ENCODE data around the gene CUL5.

Gene CUL5

DNA sequence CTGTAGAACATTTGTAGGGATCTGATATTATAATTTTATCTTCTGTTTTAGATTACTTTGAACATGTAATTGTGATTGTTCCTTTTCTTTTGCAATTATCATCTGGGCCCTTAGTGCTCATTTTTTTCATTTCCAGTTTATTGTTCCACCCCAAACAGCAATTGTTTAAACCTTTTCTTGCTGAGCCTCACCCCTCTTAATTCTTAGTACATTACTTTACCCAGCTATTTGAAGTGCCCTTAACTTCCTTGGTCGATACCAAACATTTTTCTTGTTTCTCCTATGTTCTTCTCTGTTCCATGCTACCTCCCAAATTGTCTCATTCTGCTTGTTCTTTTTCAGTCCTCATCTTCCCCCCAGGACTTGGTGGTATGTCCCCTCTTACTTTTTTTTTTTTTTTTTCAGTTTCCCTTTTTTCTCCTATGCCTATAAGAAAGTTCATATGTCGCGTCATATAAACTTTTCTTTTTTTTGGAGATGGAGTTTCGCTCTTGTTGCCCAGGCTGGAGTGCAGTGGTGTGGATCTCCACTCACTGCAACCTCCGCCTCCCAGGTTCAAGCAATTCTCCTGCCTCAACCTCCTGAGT lies 3.5 kb downstream of the CUL5 start:
- no peaks in the 10 kb centered on the region for H3K36me3 ChIP-seq (ENCODE audit: insufficient read depth)
- no peak overlapping the region for H2AFZ ChIP-seq (ENCODE audit: low read depth)
- H3K9ac ChIP-seq, result no peak overlapping the region
- no peak for TF ChIP-seq CTCF (conservative IDR thresholded peaks at IDR 0.05; ENCODE audit: low read depth, low read length)
- peaks cover 74% of the 10 kb centered on the region; the same call in 1 of the 2 replicates for H3K79me2 ChIP-seq (ENCODE audit: insufficient read depth, low read depth)
- no peaks in the 10 kb centered on the region for H3K27me3 ChIP-seq (ENCODE audit: insufficient read depth, low read depth)
- H3K27ac ChIP-seq, result no peak overlapping the region
- H3K4me1 ChIP-seq (ENCODE audit: low read depth, poor library complexity, severe bottlenecking), result peaks cover 14% of the 10 kb centered on the region
- H3K4me3 ChIP-seq (IDR thresholded peaks at IDR 0.05; ENCODE audit: insufficient read depth, low read depth, low read length), result no peak overlapping the region
- H3K4me2 ChIP-seq, result no peak overlapping the region
- H4K20me1 ChIP-seq (ENCODE audit: insufficient read depth), result no peaks in the 10 kb centered on the region

- H3K27me3 ChIP-seq (ENCODE audit: insufficient read depth, low read depth), result no peaks in the 10 kb centered on the region
- peaks cover under 1% of the 10 kb centered on the region for H3K4me1 ChIP-seq (ENCODE audit: low read depth, poor library complexity, severe bottlenecking)
- no peak overlapping the region for H3K9ac ChIP-seq
- no peak overlapping the region for H3K4me3 ChIP-seq (IDR thresholded peaks at IDR 0.05; ENCODE audit: insufficient read depth, low read depth, low read length)
- H3K4me2 ChIP-seq, result no peak overlapping the region
- no peak overlapping the region for H2AFZ ChIP-seq (ENCODE audit: low read depth)
- no peaks in the 10 kb centered on the region for H4K20me1 ChIP-seq (ENCODE audit: insufficient read depth)
- no peak for TF ChIP-seq CTCF (conservative IDR thresholded peaks at IDR 0.05; ENCODE audit: low read depth, low read length)
- H3K79me2 ChIP-seq (ENCODE audit: insufficient read depth, low read depth), result peaks cover 62% of the 10 kb centered on the region
- H3K27ac ChIP-seq, result no peak overlapping the region
- no peaks in the 10 kb centered on the region for H3K36me3 ChIP-seq (ENCODE audit: insufficient read depth)
Measured at GRCh38 chr11:108016647-108017046, 7.9 kb downstream of the CUL5 start.

DNA sequence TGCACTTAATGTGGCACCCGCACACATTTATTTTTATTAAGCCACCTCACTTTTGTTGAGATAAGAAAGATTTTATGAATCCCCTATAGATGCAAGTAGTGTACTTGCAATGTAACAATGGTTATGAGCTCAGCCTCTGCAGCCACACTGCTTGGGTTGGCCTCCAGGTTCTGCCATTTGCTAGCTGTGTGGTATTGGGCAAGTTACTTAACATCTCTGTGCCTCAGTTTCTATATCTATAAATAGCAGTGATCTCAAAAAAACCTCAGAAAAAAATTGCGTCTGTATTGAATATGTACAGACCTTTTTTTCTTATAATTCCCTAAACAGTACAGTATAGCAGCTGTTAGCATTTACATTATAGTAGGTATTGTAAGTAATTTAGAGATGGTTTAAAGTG lies 10.0 kb downstream of the CUL5 start:
- Histone ChIP-seq H4K20me1 (ENCODE audit: insufficient read depth) (no peaks in the 10 kb centered on the region), H2AFZ (ENCODE audit: low read depth) (no peak overlapping the region), H3K4me2 (no peak overlapping the region), H3K4me1 (ENCODE audit: low read depth, poor library complexity, severe bottlenecking) (no peaks in the 10 kb centered on the region), H3K27ac (no peak overlapping the region), H3K27me3 (ENCODE audit: insufficient read depth, low read depth) (no peaks in the 10 kb centered on the region), H3K9ac (no peak overlapping the region), H3K36me3 (ENCODE audit: insufficient read depth) (no peaks in the 10 kb centered on the region), H3K4me3 (IDR thresholded peaks at IDR 0.05; ENCODE audit: insufficient read depth, low read depth, low read length) (no peak overlapping the region), H3K79me2 (ENCODE audit: insufficient read depth, low read depth) (peaks cover 62% of the 10 kb centered on the region)
- TF ChIP-seq CTCF (conservative IDR thresholded peaks at IDR 0.05; ENCODE audit: low read depth, low read length), result no peak

DNA sequence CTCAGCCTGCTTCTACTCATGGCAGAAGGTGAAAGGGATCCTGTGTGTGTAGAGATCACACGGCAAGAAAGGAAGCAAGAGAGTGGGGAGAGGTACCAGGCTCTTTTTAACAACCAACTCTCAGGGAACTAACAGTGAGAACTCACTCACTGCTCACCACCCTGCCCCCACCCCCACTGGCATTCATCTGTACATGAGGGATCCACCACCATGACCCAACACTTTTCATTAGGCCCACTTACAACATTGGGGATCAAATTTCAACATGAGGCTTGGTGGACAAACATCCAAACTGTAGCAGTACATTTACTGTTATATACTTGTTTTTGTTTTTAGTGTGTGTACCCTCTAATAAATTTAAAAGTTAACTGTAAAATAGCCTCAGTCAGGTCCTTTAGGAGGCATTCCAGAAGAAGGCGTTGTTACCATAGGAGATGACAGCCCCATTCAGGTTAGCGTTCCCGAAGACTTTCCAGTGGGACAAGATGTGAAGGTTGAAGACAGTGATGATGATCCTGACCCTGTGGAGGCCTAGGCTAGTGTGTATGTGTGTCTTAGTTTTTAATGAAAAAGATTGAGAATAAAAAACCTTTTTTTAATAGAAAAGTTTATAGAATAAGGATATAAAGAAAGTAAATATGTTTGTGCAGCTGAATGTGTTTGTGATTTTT lies 11.3 kb downstream of the CUL5 start:
- H3K4me3 ChIP-seq (IDR thresholded peaks at IDR 0.05; ENCODE audit: insufficient read depth, low read depth, low read length), result no peak overlapping the region
- H3K4me1 ChIP-seq (ENCODE audit: low read depth, poor library complexity, severe bottlenecking), result peaks cover 12% of the 10 kb centered on the region
- H2AFZ ChIP-seq (ENCODE audit: low read depth), result no peak overlapping the region
- H4K20me1 ChIP-seq (ENCODE audit: insufficient read depth), result no peaks in the 10 kb centered on the region
- no peak overlapping the region for H3K4me2 ChIP-seq
- no peak for TF ChIP-seq CTCF (conservative IDR thresholded peaks at IDR 0.05; ENCODE audit: low read depth, low read length)
- H3K27ac ChIP-seq, result no peak overlapping the region
- no peaks in the 10 kb centered on the region for H3K36me3 ChIP-seq (ENCODE audit: insufficient read depth)
- H3K9ac ChIP-seq, result no peak overlapping the region
- no peaks in the 10 kb centered on the region for H3K27me3 ChIP-seq (ENCODE audit: insufficient read depth, low read depth)
- peaks cover 66% of the 10 kb centered on the region for H3K79me2 ChIP-seq (ENCODE audit: insufficient read depth, low read depth)
